ENCODE results near the gene NFATC3. TPM values are rescaled to one million over a fixed set of nuclear protein-coding genes. Genes with fewer than 3 reads are reported as not detected.

The NFATC3 gene
- total and polyA plus RNA-seq, 2 of the 8 experiments (the other 6 are each of a cell fraction or from before 2014, with no cell fraction given), result 17.6 to 34.5 TPM

GRCh38 chr16:68061396-68061795 is 23.8 kb upstream of the NFATC3 start:
- no peak overlapping the region for H2BK20ac ChIP-seq (ENCODE audit: low read length)
- H3K4me2 ChIP-seq (ENCODE audit: insufficient read depth in 1 of 2, low read depth in 2 of 2, low read length in 2 of 2), result no peak overlapping the region
- H3K4ac ChIP-seq (replicated peaks; ENCODE audit: insufficient read length, low read depth, low read length), result no peak overlapping the region
- no peak overlapping the region for H2BK120ac ChIP-seq (replicated peaks; ENCODE audit: low read depth, low read length)
- H3K9ac ChIP-seq (replicated peaks in 1 of 4; ENCODE audit: extremely low read depth in 1 of 4, low read depth in 3 of 4, low read length in 3 of 4), result no peak overlapping the region
- no peak overlapping the region for H2AFZ ChIP-seq (ENCODE audit: low read length)
- H4K8ac ChIP-seq (ENCODE audit: extremely low read depth, insufficient read depth, low read length), result no peak overlapping the region
- DNase-seq (ENCODE audit: low read depth in 1 of 2, low spot score in 2 of 2) (no peak), FAIRE-seq (no peak)
- no peaks in the 10 kb centered on the region for H3K79me1 ChIP-seq (ENCODE audit: low read depth, low read length)
- no peaks in the 10 kb centered on the region for H3K9me3 ChIP-seq (ENCODE audit: insufficient read depth in 2 of 2, low read depth in 1 of 2, low read length in 1 of 2)
- ChIA-PET CTCF (ENCODE audit: partially characterized antibody) (interaction anchor here (0.7 to 1.6 kb wide), 12 partner anchors 16 to 173 kb away, joined by 3 to 7 read pairs (median 5); no protein-coding TSS in a partner anchor), POLR2A (ENCODE audit: partially characterized antibody) (interaction anchor here (0.7 to 1.7 kb wide), 4 partner anchors 12 to 474 kb away, joined by 3 to 5 read pairs (median 3); partner anchors contain the start of gene NFATC3)
- H3K14ac ChIP-seq (ENCODE audit: insufficient read length), result no peak overlapping the region
- no peak overlapping the region for H4K91ac ChIP-seq (replicated peaks; ENCODE audit: insufficient read length, low read length)
- no peak overlapping the region for H2AK5ac ChIP-seq (ENCODE audit: low read depth, low read length)
- H3K4me3 ChIP-seq (ENCODE audit: extremely low read depth in 1 of 4, insufficient read depth in 2 of 4, low read depth in 3 of 4, low read length in 4 of 4), result no peak overlapping the region
- H3K18ac ChIP-seq (ENCODE audit: extremely low read depth, low read length), result no peak overlapping the region
- no peaks in the 10 kb centered on the region for H3K4me1 ChIP-seq (replicated peaks in 1 of 4; ENCODE audit: control insufficient read depth in 3 of 4, insufficient read depth in 4 of 4, low read length in 3 of 4)
- no peak for TF ChIP-seq SIN3A (conservative IDR thresholded peaks at IDR 0.05 in 1 of 2, IDR thresholded peaks at IDR 0.05 in 1 of 2; ENCODE audit: low read depth in 1 of 2, low read length in 2 of 2)
- H2BK12ac ChIP-seq (ENCODE audit: low read depth, low read length), result no peak overlapping the region
- no peaks in the 10 kb centered on the region for H3K23me2 ChIP-seq (ENCODE audit: low read depth, low read length)
- no peak overlapping the region for H2BK15ac ChIP-seq (ENCODE audit: low read length)
- no peaks in the 10 kb centered on the region for H3K79me2 ChIP-seq (ENCODE audit: control insufficient read depth in 1 of 2, insufficient read depth in 2 of 2, low read length in 2 of 2)
- H2BK5ac ChIP-seq (ENCODE audit: low read depth, low read length), result no peak overlapping the region
- H3K23ac ChIP-seq (ENCODE audit: insufficient read length), result no peak overlapping the region
- H3K27ac ChIP-seq (ENCODE audit: low read depth, low read length), result no peak overlapping the region
- H3K36me3 ChIP-seq (ENCODE audit: control insufficient read depth in 2 of 4, insufficient read depth in 4 of 4, low read length in 3 of 4), result peaks cover 0 to 17% (median 8%) of the 10 kb centered on the region in 4 experiments; a peak in 6 of 8 replicates
- H3K27me3 ChIP-seq (replicated peaks in 1 of 4; ENCODE audit: control insufficient read depth in 3 of 4, extremely low read depth in 1 of 4, insufficient read depth in 3 of 4, low read length in 3 of 4), result no peaks in the 10 kb centered on the region; a peak in 1 of 7 replicates
- H4K5ac ChIP-seq (ENCODE audit: insufficient read length, low read depth, low read length), result no peak overlapping the region
- H3K56ac ChIP-seq (replicated peaks; ENCODE audit: insufficient read length, low read depth, low read length), result no peak overlapping the region
- H4K20me1 ChIP-seq (replicated peaks in 1 of 2; ENCODE audit: control insufficient read depth in 1 of 2, insufficient read depth in 2 of 2, low read length in 2 of 2), result peaks cover 0 to 2% of the 10 kb centered on the region in 2 experiments
- 84% methylated on average over 3 of the region's 3 CpGs; no CpG with 5 or more reads in 1 of the 2 experiments for WGBS, 2 experiments (ENCODE audit: extremely low coverage in 1 of 2, insufficient coverage in 1 of 2, insufficient read length in 1 of 2, insufficient replicate concordance in 2 of 2, low coverage in 1 of 2, low lambda C conversion rate in 2 of 2, missing lambda C conversion rate in 1 of 2)

All from H1 (cell line).